Activated T-cell treated with anti-CD3 and anti-CD28 coated beads, Interleukin-2, amount 50 U/mL, for 4 hours (primary cell): ENCODE measurements around the gene PTPRK. TPM values are rescaled to one million over a fixed set of nuclear protein-coding genes. Genes with fewer than 3 reads are reported as not detected.

Experiments
- ATAC-seq, 2 donors: fragments of 200-7000 bp; cut with Tn5 transposase; one replicate each; pipeline ENCODE4 v1.10.0; 2021
- DNase-seq: peaks from one replicate; pipeline ENCODE4 v3.0.0-alpha.2; 2020
- H3K27me3 Mint-ChIP-seq: one replicate; pipeline ENCODE4 v1.8.0; 2021; ENCODE audit warnings: low read depth, mixed read lengths
- H3K36me3 Mint-ChIP-seq: one replicate; pipeline ENCODE4 v1.8.0; 2022; ENCODE audit warnings: mixed read lengths; ENCODE audit not compliant: insufficient read depth
- H3K4me1 Mint-ChIP-seq: one replicate; pipeline ENCODE4 v1.8.0; 2021; ENCODE audit warnings: low read depth, mixed read lengths
- H3K4me3 Mint-ChIP-seq: one replicate; pipeline ENCODE4 v1.8.0; 2021; ENCODE audit warnings: mild to moderate bottlenecking, moderate library complexity, mixed read lengths
- H3K9me3 Mint-ChIP-seq: one replicate; pipeline ENCODE4 v1.8.0; 2021; ENCODE audit warnings: mixed read lengths
- total RNA-seq, 3 donors: library from RNA; stranded (reverse); gene quantifications; one replicate each; pipeline ENCODE4 v1.2.1, GENCODE V29; 2021

The PTPRK gene
- total RNA-seq, 3 donors from 2014 or later, result 5.6 to 17.5 (median 11.6) TPM

DNA sequence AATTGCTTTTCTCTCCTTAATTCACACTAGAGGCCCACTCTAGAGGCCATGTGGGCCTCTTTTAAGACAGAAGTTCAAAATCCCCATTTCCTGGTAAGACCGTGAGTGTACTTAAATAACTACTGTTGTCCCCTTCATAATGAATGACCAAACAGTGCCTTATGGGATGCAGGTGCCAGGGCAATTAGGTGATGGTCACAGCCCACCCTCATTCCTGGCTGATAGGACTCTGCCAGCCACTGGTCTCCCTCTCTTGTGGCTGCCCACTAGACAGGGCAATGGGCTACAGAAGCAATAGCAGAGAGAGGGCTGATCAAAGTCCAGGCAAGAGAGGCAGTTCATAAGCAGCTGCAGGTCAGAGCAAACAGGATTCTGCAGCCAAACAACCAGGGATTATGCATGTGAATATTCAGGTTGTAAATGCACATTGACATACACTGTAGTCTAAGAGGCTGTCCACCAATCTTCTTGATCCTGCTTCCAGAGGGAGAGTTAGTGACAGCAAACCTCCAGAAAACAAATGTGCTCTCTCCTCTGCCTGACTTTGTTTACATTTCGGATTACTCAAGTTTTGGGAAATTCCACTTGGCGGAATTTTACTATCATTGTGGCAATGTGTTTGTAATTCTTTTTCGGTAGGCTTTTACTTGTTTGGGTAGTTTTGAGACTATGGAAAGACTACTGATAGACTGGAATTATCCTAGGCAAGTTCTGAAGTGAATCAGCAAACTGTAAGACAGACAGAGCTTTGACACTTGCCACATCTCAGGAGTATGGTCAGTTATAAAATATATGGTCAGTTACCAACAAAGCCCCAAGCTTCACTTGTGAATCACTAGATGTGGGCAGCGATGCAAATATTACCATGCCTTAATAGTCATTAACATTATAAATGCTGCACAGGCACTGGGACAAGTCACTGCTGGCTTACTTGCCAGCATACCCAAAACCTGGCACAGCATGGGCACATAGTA is 12.8 kb downstream of the PTPRK start:
- DNase-seq (no peak), ATAC-seq (no peak)
- Mint-ChIP-seq H3K9me3 (no peaks in the 10 kb centered on the region), H3K36me3 (no peaks in the 10 kb centered on the region), H3K4me1 (no peaks in the 10 kb centered on the region), H3K4me3 (no peak overlapping the region), H3K27me3 (peaks cover 7% of the 10 kb centered on the region)

DNA sequence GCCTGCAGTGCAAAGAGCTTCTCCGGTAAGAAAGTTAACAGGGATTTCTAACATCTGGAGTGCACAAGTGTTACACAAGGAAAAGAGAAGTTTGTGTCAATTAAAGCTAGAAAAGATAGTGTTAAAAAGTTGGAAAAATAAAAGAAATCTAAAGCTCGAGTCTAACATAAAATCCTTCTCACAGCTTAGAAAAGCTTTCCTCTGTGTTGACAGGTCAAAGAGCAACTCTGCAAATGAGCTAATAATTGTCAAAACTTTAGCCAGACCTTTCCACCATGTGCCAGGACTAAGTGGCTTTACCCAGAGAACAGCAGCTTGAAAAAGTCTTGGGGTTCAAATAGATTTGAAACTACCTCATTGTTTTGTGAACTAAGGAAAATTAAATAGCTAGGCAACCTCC is 14.8 kb downstream of the PTPRK start:
- no peaks in the 10 kb centered on the region for H3K4me1 Mint-ChIP-seq
- no peak for ATAC-seq
- H3K4me3 Mint-ChIP-seq, result no peak overlapping the region
- peaks cover 2% of the 10 kb centered on the region for H3K27me3 Mint-ChIP-seq
- no peaks in the 10 kb centered on the region for H3K36me3 Mint-ChIP-seq
- H3K9me3 Mint-ChIP-seq, result no peaks in the 10 kb centered on the region
- DNase-seq, result no peak

DNA sequence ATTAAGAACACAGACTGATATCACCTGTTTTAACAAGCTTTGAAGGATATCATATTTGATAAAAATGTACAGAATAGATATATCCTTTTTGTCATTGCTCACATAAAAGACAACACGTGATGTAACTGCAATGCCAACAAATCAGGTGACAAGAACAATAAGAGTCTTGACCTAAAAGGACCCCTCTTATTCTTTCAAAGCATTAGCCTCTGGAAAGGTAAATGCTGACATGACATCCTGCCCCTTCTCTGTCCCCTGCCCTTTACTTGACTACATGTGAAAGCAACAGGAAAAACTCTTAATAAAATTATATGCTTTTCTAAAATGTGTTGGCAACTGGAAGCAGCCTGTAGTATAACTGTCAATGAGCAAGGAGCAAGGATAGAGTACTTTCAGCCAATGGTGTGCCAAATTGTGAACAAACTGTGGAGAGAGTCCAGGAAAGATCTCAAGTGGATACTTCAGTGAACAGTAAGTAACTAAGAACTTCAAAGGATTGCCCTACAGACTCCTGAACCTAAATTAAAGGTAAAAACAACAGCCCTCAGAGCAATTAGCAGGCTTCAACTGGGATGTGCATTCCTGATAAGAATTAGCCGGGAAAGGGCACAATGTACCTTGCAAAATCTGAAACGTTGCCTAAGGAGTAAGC is 16.3 kb downstream of the PTPRK start:
- Mint-ChIP-seq H3K27me3 (peaks cover 2% of the 10 kb centered on the region), H3K4me3 (no peak overlapping the region), H3K4me1 (no peaks in the 10 kb centered on the region), H3K9me3 (no peaks in the 10 kb centered on the region), H3K36me3 (no peaks in the 10 kb centered on the region)
- ATAC-seq (no peak), DNase-seq (no peak)

DNA sequence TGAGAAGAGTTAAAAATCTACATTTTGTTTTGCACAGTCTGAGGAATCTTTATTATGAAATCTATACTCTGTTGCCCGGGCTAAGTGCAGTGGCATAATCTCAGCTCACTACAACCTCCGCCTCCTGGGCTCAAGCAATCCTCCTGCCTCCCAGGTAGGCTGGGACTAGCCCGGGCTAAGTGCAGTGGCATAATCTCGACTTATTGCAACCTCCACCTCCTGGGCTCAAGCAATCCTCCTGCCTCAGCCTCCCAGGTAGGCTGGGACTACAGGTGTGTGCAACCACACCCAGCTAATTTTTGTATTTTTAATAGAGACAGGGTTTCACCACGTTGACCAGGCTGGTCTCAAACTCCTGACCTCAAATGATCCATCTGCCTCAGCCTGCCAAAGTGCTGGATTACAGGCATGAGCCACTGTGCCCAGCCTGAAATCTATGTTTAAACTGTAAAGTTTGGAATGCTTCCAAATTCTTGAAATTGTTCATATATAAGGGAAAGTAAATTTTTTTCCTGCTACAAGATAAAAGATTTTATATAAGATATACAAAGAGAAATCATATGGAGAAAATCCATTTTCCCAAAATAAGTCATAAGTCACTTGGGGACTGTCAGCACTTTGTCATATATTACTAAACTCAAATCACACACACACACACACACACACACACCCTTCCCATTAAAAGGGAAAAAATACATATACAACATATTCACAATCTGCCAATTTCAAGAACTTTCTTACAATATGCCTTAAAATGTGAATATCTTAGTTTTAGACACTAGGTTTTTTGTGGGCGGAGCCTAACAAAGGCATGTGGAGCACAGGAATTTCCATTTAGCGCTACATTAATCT is 19.4 kb downstream of the PTPRK start:
- Mint-ChIP-seq H3K9me3 (no peaks in the 10 kb centered on the region), H3K4me3 (no peak overlapping the region), H3K36me3 (no peaks in the 10 kb centered on the region), H3K4me1 (no peaks in the 10 kb centered on the region), H3K27me3 (peaks cover 2% of the 10 kb centered on the region)
- DNase-seq, result no peak
- ATAC-seq, result no peak

DNA sequence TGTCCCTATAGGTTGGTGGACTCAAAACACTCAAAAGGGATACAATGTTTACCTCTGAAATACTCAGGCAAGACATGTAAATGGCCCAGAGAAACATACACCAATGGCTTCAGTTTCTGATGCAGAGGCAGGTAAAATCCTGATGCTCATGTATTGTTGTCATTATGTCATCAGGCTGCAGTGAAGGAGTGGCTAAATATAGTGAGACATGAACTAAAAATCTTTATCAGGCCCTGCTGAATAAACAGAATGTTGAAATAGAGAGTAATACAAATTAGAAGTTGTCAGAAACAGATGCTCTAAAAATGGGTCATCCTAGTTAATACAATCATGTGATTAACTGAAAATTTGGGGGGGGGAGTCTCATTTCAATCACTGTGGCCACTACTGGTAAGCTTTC is 20.4 kb downstream of the PTPRK start:
- Mint-ChIP-seq H3K36me3 (no peaks in the 10 kb centered on the region), H3K4me3 (no peak overlapping the region), H3K9me3 (no peaks in the 10 kb centered on the region)

DNA sequence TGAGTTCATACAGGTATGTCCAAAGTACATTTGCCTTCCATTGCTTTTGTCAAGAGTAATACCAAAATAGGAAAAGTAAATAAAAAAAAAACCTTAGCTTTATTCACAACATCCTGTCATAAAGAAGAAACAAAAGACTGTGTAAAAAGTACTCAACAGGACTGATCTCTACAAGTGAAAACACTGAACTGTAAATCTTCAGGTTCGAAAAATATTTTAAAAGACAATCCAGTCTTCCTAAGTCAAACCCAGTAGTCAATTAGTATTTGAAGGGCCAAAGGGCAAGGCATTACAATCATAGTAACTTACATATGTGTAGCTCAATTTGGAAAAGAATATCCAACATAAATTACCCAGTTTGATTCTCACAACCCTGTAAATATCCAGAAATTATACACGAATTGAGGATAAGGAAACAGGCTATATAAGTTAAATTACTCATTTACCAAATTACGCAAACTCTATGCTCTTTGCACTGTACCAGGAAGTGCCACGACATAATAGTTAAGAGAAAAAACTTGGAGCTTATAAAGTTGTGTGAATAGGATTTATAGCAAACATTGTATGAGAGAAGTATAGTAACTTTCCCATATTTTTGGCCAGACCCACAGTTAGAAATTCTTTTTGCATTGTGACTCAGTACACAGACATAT is 21.2 kb downstream of the PTPRK start:
- Mint-ChIP-seq H3K4me1 (no peaks in the 10 kb centered on the region), H3K4me3 (no peak overlapping the region), H3K9me3 (no peaks in the 10 kb centered on the region), H3K27me3 (peaks cover 4% of the 10 kb centered on the region), H3K36me3 (no peaks in the 10 kb centered on the region)
- ATAC-seq, result no peak
- no peak for DNase-seq

More for the DNA sequence above, 20.4 kb downstream of the PTPRK start:
- Mint-ChIP-seq H3K4me1 (no peaks in the 10 kb centered on the region), H3K27me3 (peaks cover 4% of the 10 kb centered on the region)
- DNase-seq (no peak), ATAC-seq (no peak)

DNA sequence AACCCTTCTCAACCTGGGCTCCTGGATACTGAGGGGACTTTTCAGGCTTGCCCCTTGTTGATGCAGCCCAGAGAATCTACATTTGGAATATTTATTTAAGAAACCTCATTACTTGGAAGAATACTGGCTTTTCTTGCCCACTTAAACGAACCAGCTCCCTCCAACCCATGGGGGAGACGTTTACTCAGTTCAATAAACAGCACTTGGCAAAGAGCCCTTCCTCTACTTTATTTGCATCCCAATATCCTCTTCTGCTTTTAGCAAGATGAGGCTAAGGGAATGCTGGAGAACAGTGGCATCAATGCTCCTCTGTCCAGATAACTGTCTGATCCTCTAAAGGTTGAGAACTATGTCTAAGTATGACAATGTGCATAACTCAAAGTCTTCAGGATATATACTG is 22.2 kb downstream of the PTPRK start:
- no peak for DNase-seq
- H3K36me3 Mint-ChIP-seq, result no peaks in the 10 kb centered on the region
- no peaks in the 10 kb centered on the region for H3K9me3 Mint-ChIP-seq
- peaks cover 8% of the 10 kb centered on the region for H3K27me3 Mint-ChIP-seq
- no peak overlapping the region for H3K4me3 Mint-ChIP-seq
- ATAC-seq, result no peak
- no peaks in the 10 kb centered on the region for H3K4me1 Mint-ChIP-seq

DNA sequence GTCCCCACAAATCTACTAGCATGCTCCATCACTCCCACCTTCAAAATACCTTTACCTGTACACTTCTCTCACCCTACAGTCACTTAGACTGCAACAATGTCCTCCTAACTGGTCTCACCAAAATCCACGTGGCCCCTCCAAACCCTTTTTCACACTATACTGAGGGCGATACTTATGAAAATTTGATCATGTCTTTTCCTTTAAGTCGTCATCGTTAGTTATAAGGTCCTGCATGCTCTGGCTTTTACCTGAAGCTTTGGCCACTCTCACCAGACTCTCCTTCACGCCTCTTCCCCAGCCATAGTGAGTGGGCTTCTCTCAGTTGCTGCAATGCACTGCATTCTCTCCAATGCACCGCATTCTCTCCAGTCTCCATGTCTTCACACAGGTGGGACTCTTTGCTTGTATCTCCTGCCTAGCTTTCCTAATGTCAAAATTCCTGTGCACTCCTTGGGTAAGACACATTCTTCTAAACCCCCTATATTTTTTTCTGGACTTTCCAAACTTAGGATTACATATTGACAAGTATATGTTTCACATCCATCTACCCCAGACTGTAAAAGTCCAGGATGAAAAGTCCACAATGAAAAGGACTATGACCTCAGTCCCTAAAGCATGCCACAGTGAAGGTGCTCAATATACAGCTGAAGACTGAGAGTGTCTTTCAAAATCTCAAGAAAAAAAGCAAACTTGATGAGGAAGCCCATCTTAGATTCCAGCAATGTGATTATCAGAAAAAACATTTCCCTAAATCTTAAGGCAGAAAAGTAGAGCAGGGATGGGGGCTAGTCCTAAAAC is 24.7 kb downstream of the PTPRK start:
- H3K4me1 Mint-ChIP-seq, result no peaks in the 10 kb centered on the region
- ATAC-seq (no peak), DNase-seq (no peak)
- no peak overlapping the region for H3K4me3 Mint-ChIP-seq
- H3K27me3 Mint-ChIP-seq, result peaks cover 12% of the 10 kb centered on the region
- H3K9me3 Mint-ChIP-seq, result no peaks in the 10 kb centered on the region
- H3K36me3 Mint-ChIP-seq, result no peaks in the 10 kb centered on the region

DNA sequence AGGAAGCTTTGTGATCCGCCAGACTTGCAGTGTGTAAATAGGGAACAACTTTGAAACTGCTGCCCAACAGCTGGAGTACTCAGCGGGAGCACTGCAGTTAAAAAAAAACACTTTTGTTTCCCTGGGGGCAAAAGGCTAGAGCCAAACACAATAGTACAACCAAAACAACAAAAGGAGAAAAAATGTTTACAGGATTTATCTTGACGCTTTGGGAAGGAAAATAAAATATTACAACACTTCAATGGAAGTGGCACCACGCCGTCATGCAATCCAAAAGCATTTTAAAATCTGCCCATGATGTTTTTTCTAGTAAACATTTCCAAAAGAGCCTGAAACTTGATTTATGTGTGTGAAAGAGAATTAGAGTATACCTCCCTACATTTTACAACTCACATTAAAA is 26.0 kb downstream of the PTPRK start:
- H3K4me1 Mint-ChIP-seq, result no peaks in the 10 kb centered on the region
- H3K4me3 Mint-ChIP-seq, result no peak overlapping the region
- no peaks in the 10 kb centered on the region for H3K9me3 Mint-ChIP-seq
- H3K27me3 Mint-ChIP-seq, result peaks cover 12% of the 10 kb centered on the region
- DNase-seq (no peak), ATAC-seq (no peak)
- H3K36me3 Mint-ChIP-seq, result no peaks in the 10 kb centered on the region

DNA sequence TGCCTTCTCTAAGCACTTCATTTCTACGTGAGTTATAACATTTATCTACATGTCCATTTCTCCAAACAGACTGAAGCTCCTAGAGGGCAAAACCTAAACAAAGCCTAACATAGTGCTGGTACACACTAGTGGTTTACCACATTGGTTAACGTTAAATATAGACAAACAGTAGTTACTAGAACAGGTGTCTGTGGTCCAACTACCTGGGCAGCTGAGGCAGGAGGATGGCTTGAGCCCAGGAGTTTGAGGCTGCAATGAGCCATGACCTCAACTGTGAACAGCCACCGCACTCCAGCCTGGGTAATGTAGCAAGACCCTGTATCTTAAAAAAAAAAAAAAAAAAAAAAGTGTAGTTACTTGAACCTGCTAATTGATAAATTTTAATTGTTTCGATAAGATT is 26.5 kb downstream of the PTPRK start:
- ATAC-seq (no peak), DNase-seq (no peak)
- Mint-ChIP-seq H3K4me3 (no peak overlapping the region), H3K27me3 (peaks cover 12% of the 10 kb centered on the region), H3K4me1 (no peaks in the 10 kb centered on the region), H3K36me3 (no peaks in the 10 kb centered on the region), H3K9me3 (no peaks in the 10 kb centered on the region)

DNA sequence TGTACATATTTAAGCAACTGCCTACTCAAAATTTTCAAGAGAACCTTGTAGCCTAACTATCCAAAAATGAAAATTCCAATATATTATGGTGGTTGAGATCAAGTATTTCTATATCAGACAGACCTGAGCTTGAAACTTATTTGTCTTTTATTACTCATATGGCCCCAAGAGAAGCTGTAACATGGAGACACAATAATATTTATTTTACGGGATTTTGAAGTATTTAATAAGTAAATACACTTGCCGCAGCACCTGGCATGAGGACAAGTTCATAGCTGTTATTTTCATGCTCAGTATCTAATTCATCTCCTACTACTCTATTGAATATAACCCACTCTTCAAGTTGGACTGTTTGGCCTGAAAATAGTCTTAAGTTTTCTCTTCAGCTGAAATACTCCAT is 28.0 kb downstream of the PTPRK start:
- no peak overlapping the region for H3K4me3 Mint-ChIP-seq
- H3K9me3 Mint-ChIP-seq, result no peaks in the 10 kb centered on the region

DNA sequence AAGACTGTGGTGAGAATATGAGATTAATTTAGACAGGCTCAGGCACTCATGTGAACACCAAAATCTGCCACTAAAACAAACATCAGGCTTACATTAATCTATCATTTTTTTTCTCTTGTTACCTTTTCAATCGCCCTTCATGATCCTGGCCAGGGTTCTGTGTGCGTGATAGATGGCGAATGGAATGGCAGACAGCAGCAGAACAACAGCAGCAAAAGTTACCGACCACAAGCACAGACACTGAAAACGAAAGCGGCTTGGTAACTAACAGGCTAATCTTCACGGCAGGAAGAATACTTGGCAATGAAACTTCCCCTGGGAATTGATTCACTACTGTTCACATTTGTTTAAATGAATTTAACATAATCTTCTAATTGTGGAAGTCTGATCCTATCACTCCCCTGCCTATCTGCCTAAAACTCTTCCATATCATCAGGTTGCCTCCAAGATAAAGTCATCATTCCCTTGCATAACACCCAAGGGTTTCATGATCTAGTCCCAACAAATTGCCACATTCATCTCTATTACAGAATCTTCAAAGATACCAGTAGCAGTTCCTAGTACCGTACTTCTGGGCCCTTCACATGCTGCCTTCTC is 28.7 kb downstream of the PTPRK start:
- Mint-ChIP-seq H3K9me3 (no peaks in the 10 kb centered on the region), H3K4me3 (no peak overlapping the region), H3K4me1 (no peaks in the 10 kb centered on the region), H3K36me3 (no peaks in the 10 kb centered on the region), H3K27me3 (peaks cover 12% of the 10 kb centered on the region)
- ATAC-seq (no peak), DNase-seq (no peak)

More for the DNA sequence above, 28.0 kb downstream of the PTPRK start:
- H3K27me3 Mint-ChIP-seq, result peaks cover 12% of the 10 kb centered on the region
- H3K36me3 Mint-ChIP-seq, result no peaks in the 10 kb centered on the region
- no peak for DNase-seq
- ATAC-seq, result no peak
- no peaks in the 10 kb centered on the region for H3K4me1 Mint-ChIP-seq

DNA sequence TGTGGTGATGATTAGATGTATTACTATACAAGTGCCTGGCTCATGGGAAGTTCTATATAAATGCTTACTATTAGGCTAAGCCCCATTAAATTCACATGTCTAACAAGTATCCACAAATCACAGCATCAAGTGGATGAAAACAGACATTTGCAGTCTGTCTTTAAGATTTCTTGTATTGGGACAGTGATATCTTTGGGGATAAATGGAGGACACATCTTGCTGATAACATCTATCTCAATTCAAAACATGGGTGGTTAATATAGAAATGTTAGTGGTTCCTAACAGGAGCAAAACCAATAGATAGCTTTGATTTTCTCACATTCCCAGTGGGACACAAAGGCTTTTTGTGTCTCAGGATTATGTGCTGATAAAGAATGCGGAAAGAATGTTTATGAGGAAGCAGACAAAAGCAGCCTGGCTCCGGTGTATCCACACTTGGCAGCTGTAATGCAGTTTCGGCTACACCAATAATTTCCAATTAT is 29.3 kb downstream of the PTPRK start:
- Mint-ChIP-seq H3K27me3 (peaks cover 12% of the 10 kb centered on the region), H3K36me3 (no peaks in the 10 kb centered on the region), H3K4me1 (no peaks in the 10 kb centered on the region), H3K9me3 (no peaks in the 10 kb centered on the region), H3K4me3 (no peak overlapping the region)
- no peak for ATAC-seq
- DNase-seq, result no peak
